ENCODE measurements around the gene EFCAB13.

DNA sequence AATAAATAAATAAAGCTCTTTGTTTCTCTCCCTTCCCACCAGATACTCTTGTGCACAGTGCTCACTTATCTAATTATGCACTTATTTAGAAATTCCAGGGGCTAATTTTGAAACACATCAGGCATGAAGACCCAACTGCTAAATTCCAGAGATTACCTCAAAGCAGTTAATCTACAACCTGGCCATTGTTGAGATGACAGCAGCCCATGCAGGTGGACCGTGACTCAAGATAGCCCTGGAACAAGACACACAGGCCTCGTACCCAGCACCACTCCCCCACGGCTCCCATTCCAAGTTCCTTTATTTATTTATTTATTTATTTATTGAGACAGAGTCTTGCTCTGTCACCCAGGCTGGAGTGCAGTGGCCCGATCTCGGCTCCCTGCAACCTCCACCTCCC is 147.1 kb downstream of the EFCAB13 start:
- TF ChIP-seq, protein P1, sequence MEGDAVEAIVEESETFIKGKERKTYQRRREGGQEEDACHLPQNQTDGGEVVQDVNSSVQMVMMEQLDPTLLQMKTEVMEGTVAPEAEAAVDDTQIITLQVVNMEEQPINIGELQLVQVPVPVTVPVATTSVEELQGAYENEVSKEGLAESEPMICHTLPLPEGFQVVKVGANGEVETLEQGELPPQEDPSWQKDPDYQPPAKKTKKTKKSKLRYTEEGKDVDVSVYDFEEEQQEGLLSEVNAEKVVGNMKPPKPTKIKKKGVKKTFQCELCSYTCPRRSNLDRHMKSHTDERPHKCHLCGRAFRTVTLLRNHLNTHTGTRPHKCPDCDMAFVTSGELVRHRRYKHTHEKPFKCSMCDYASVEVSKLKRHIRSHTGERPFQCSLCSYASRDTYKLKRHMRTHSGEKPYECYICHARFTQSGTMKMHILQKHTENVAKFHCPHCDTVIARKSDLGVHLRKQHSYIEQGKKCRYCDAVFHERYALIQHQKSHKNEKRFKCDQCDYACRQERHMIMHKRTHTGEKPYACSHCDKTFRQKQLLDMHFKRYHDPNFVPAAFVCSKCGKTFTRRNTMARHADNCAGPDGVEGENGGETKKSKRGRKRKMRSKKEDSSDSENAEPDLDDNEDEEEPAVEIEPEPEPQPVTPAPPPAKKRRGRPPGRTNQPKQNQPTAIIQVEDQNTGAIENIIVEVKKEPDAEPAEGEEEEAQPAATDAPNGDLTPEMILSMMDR (IDR thresholded peaks at IDR 0.05), result no peak
- no peak for TF ChIP-seq POLR2A (IDR thresholded peaks at IDR 0.05)
